Neural crest cell (in vitro differentiated cells): ENCODE data around the gene WDR20. TPM values are rescaled to one million over a fixed set of nuclear protein-coding genes. Genes with fewer than 3 reads are reported as not detected.

Experiments
- DNase-seq: peaks from one replicate; pipeline ENCODE4 v3.0.0; 2021; ENCODE audit warnings: low read depth, mixed read lengths, low spot score
- H3K27ac Mint-ChIP-seq: one replicate; pipeline ENCODE4 v1.8.0; 2021; ENCODE audit warnings: mild to moderate bottlenecking, mixed read lengths; ENCODE audit not compliant: unreplicated experiment
- H3K27me3 Mint-ChIP-seq: 2 replicates; pipeline ENCODE4 v1.8.0; 2021; ENCODE audit warnings: low read depth, mild to moderate bottlenecking, mixed read lengths
- H3K36me3 Mint-ChIP-seq: 2 replicates; pipeline ENCODE4 v1.8.0; 2021; ENCODE audit warnings: low read depth, mild to moderate bottlenecking, mixed read lengths
- H3K4me1 Mint-ChIP-seq: 2 replicates; pipeline ENCODE4 v1.8.0; 2021; ENCODE audit warnings: mixed read lengths
- H3K4me3 Mint-ChIP-seq: one replicate; pipeline ENCODE4 v1.8.0; 2021; ENCODE audit warnings: mild to moderate bottlenecking, mixed read lengths
- H3K9me3 Mint-ChIP-seq: 2 replicates; pipeline ENCODE4 v1.8.0; 2021; ENCODE audit warnings: mixed read lengths
- CTCF ChIP-seq: fragments of 200-600 bp; sonication (generic); conservative IDR thresholded peaks from 2 replicates; pipeline ENCODE4 v1.5.0; 2021; ENCODE audit warnings: antibody characterized with exemption, mild to moderate bottlenecking
- total RNA-seq: library from RNA; stranded (reverse); gene quantifications from 2 replicates; pipeline ENCODE4 v1.2.1, GENCODE V29; 2021

Gene WDR20
- total RNA-seq, 1 donor from 2014 or later, result 30.2 TPM

- H3K4me1 Mint-ChIP-seq, result no peaks in the 10 kb centered on the region
- H3K9me3 Mint-ChIP-seq, result no peaks in the 10 kb centered on the region
- no peaks in the 10 kb centered on the region for H3K27me3 Mint-ChIP-seq
- H3K36me3 Mint-ChIP-seq, result peaks cover 6% of the 10 kb centered on the region
- TF ChIP-seq CTCF, result no peak
- no peak overlapping the region for H3K27ac Mint-ChIP-seq
- H3K4me3 Mint-ChIP-seq, result no peak overlapping the region
- no peak for DNase-seq
These were observed 85.7 kb downstream of the WDR20 start for GRCh38 chr14:102225386-102225785.

GRCh38 chr14:102225936-102226335 is 86.2 kb downstream of the WDR20 start:
- H3K36me3 Mint-ChIP-seq, result peaks cover 6% of the 10 kb centered on the region
- H3K9me3 Mint-ChIP-seq, result no peaks in the 10 kb centered on the region
- DNase-seq, result no peak
- H3K27ac Mint-ChIP-seq, result peak overlapping the region; percentile 75
- H3K27me3 Mint-ChIP-seq, result no peaks in the 10 kb centered on the region
- H3K4me1 Mint-ChIP-seq, result no peaks in the 10 kb centered on the region
- H3K4me3 Mint-ChIP-seq, result no peak overlapping the region
- TF ChIP-seq CTCF, result no peak

- Mint-ChIP-seq H3K27ac (peak overlapping the region; percentile 75), H3K27me3 (no peaks in the 10 kb centered on the region)
These were observed 86.8 kb downstream of the WDR20 start for GRCh38 chr14:102226356-102227125.

GRCh38 chr14:102227184-102227964 is 87.7 kb downstream of the WDR20 start:
- H3K4me1 Mint-ChIP-seq, result no peaks in the 10 kb centered on the region
- no peak overlapping the region for H3K27ac Mint-ChIP-seq
- DNase-seq, result no peak
- H3K4me3 Mint-ChIP-seq, result no peak overlapping the region
- H3K27me3 Mint-ChIP-seq, result no peaks in the 10 kb centered on the region
- peaks cover 6% of the 10 kb centered on the region for H3K36me3 Mint-ChIP-seq
- H3K9me3 Mint-ChIP-seq, result no peaks in the 10 kb centered on the region
- no peak for TF ChIP-seq CTCF

More at GRCh38 chr14:102226356-102227125, 86.8 kb downstream of the WDR20 start:
- DNase-seq, result no peak
- Mint-ChIP-seq H3K9me3 (no peaks in the 10 kb centered on the region), H3K36me3 (peaks cover 6% of the 10 kb centered on the region), H3K4me3 (no peak overlapping the region), H3K4me1 (no peaks in the 10 kb centered on the region)
- no peak for TF ChIP-seq CTCF

- peaks cover 3% of the 10 kb centered on the region for H3K36me3 Mint-ChIP-seq
- H3K27me3 Mint-ChIP-seq, result no peaks in the 10 kb centered on the region
- DNase-seq, result no peak
- TF ChIP-seq CTCF, result no peak
- H3K9me3 Mint-ChIP-seq, result no peaks in the 10 kb centered on the region
- no peak overlapping the region for H3K4me3 Mint-ChIP-seq
- H3K4me1 Mint-ChIP-seq, result no peaks in the 10 kb centered on the region
- H3K27ac Mint-ChIP-seq, result no peak overlapping the region
These were observed 89.5 kb downstream of the WDR20 start for GRCh38 chr14:102229071-102229738.
